HepG2 (cell line): ENCODE measurements around the gene TMEM50B. TPM values are rescaled to one million over a fixed set of nuclear protein-coding genes. Genes with fewer than 3 reads are reported as not detected.
"Not testable (repeated sequence)": the region's sequence is repeated elsewhere in the genome, so short reads cannot be mapped to it uniquely, and the experiment has no call there.

ENCODE experiments used
- ATAC-seq: fragments of 200-7000 bp; cut with Tn5 transposase; 3 replicates; pipeline ENCODE4 v1.9.1; 2020; ENCODE audit warnings: mild to moderate bottlenecking, moderate library complexity
- BruUV-seq: library from RNA; stranded (reverse); fragments of 400-500 nt; replicated peaks from 2 replicates; lab custom pipeline; 2021; lab: Mats Ljungman, UMichigan
- CTCF ChIA-PET: fragments of 300-600 bp; formaldehyde crosslinking; extraction: SDS; loops from one replicate; lab custom pipeline; 2021; ENCODE audit warnings: low total read pairs, inconsistent platforms, low intra/inter-chr PET ratio; lab: Yijun Ruan, JAX
- POLR2A ChIA-PET: fragments of 350-600 bp; sonication (Branson Sonifier 250); formaldehyde crosslinking; loops from one replicate; lab custom pipeline; 2020; ENCODE audit warnings: antibody characterized with exemption, inconsistent platforms; lab: Yijun Ruan, JAX
- DNase-seq: peaks from one replicate; pipeline ENCODE4 v3.0.0-alpha.2; 2015; ENCODE audit warnings: low spot score
- FAIRE-seq: peaks from 3 replicates; lab custom pipeline; 2011; peaks lifted over from hg19 to GRCh38; lab: Jason Lieb, UNC
- H2AFZ ChIP-seq: one replicate; pipeline ENCODE4 v1.6.1; 2011; ENCODE audit warnings: low read length, inconsistent platforms
- H3K27ac ChIP-seq: fragments of 300-600 bp; 3 replicates; pipeline ENCODE4 v1.8.0; 2011; ENCODE audit warnings: mixed run types, mild to moderate bottlenecking, mixed read lengths, low read length, inconsistent platforms; ENCODE audit not compliant: insufficient read depth; ENCODE audit errors: extremely low read length
- H3K27me3 ChIP-seq, 2 experiments: fragments of 200-600 bp in 1 of 2; 2 replicates in 1 of 2; 3 replicates in 1 of 2; pipeline versions ENCODE4 v1.6.0 to v1.8.0; 2011; ENCODE audit warnings: low read length in 2 of 2, mild to moderate bottlenecking in 2 of 2, moderate library complexity in 2 of 2, inconsistent platforms in 1 of 2; ENCODE audit not compliant: insufficient read depth in 2 of 2, control insufficient read depth in 1 of 2
- H3K36me3 ChIP-seq, 2 experiments: fragments of 200-600 bp in 1 of 2; replicated peaks in 1 of 2; 2 replicates in 1 of 2; 3 replicates in 1 of 2; pipeline versions ENCODE4 v1.5.1 to v1.8.0; 2011; ENCODE audit warnings: low read length in 2 of 2, inconsistent platforms in 1 of 2; ENCODE audit not compliant: insufficient read depth in 2 of 2, control insufficient read depth in 1 of 2
- H3K4me1 ChIP-seq: 2 replicates; pipeline ENCODE4 v1.5.1; 2012; ENCODE audit warnings: low read length, inconsistent platforms; ENCODE audit not compliant: insufficient read depth
- H3K4me2 ChIP-seq: 2 replicates; pipeline ENCODE4 v1.6.0; 2011; ENCODE audit warnings: low read depth, low read length, inconsistent platforms
- H3K4me3 ChIP-seq, 3 experiments: fragments of 200-600 bp in 1 of 3; sonication (generic), shearing (Covaris generic) in 1 of 3; replicated peaks in 1 of 3; 2 replicates each; pipeline ENCODE4 v1.5.1; 2011 to 2016; ENCODE audit warnings: low read length in 3 of 3, inconsistent platforms in 2 of 3, low read depth in 2 of 3, mild to moderate bottlenecking in 2 of 3, control low read depth in 1 of 3, mixed read lengths in 1 of 3; ENCODE audit not compliant: insufficient read depth in 1 of 3
- H3K79me2 ChIP-seq: one replicate; pipeline ENCODE4 v1.6.1; 2011; ENCODE audit warnings: low read length, inconsistent platforms; ENCODE audit not compliant: insufficient read depth
- H3K9ac ChIP-seq: 2 replicates; pipeline ENCODE4 v1.6.0; 2011; ENCODE audit warnings: mild to moderate bottlenecking, low read depth, low read length, inconsistent platforms; ENCODE audit not compliant: insufficient read depth
- H3K9me3 ChIP-seq: 2 replicates; pipeline ENCODE4 v1.5.1; 2012; ENCODE audit warnings: mild to moderate bottlenecking, low read length
- H4K20me1 ChIP-seq: 2 replicates; pipeline ENCODE4 v1.6.0; 2011; ENCODE audit warnings: inconsistent platforms, mild to moderate bottlenecking, low read length, moderate library complexity; ENCODE audit not compliant: insufficient read depth
- ZNF382 ChIP-seq: sonication (generic); formaldehyde crosslinking; IDR thresholded peaks from 2 replicates; pipeline ENCODE4 v1.5.0; 2020; ENCODE audit warnings: missing genetic modification reagents, mild to moderate bottlenecking, borderline replicate concordance
- WGBS: methylation state at CpG from one replicate; pipeline ENCODE4 v1.1.6; 2017; ENCODE audit warnings: low lambda C conversion rate; 5-methylcytosine and 5-hydroxymethylcytosine counted together
- in situ Hi-C: cut with HindIII; loops from 2 replicates; pipeline ENCODE4 v1.10.0; 2017; ENCODE audit warnings: low pct_unique_long_range_greater_than_20kb; ENCODE audit not compliant: extremely low pct_ligation_motif_present
- intact Hi-C: fragments of 100-400 bp; cut with micrococcal nuclease; formaldehyde crosslinking; loops from one replicate; pipeline ENCODE4 v1.10.0; 2022; ENCODE audit not compliant: unreplicated experiment
- polyA plus RNA-seq, 8 experiments: library from polyadenylated mRNA; depleted of rRNA in 3 of 8; stranded (reverse) in 7 of 8; unstranded in 1 of 8; fragments of >200 nt; fragmentation: Illumina TruSeq in 4 of 8; extraction: Trizol in 4 of 8; gene quantifications; 2 replicates each; pipeline versions ENCODE4 v1.2.1 to v1.2.3, GENCODE V29; 2011 to 2016; ENCODE audit warnings: low read depth in 4 of 8, missing spikeins in 1 of 8, mixed read lengths in 1 of 8; ENCODE audit not compliant: insufficient read depth in 1 of 8
- total RNA-seq, 5 experiments: library from RNA; depleted of rRNA; stranded (reverse); fragments of >200 nt; fragmentation: Illumina TruSeq; extraction: Trizol; gene quantifications; 2 replicates each; pipeline ENCODE4 v1.2.3, GENCODE V29; 2016; ENCODE audit warnings: low read depth in 1 of 5

Gene TMEM50B
- total and polyA plus RNA-seq, 2 of the 13 experiments (the other 11 are each of a cell fraction or from before 2014, with no cell fraction given), result 29.9 to 46.3 TPM

GRCh38 chr21:33449616-33450015, 30.2 kb downstream of the TMEM50B start:
- TF ChIP-seq ZNF382 (CRISPR knock-in tag), result no peak
- TF ChIP-seq, all 625 proteins: peak for 0
- peaks cover 0 to 3% of the 10 kb centered on the region in 2 experiments; a peak in 2 of 5 replicates for H3K36me3 ChIP-seq
- no TSS peak for BruUV-seq
- ChIA-PET POLR2A (no interaction called here), CTCF (no interaction called here)
- FAIRE-seq, result no peak
- no peak overlapping the region for H3K27ac ChIP-seq
- 96% methylated on average over 4 of the region's 4 CpGs for WGBS
- H4K20me1 ChIP-seq, result no peaks in the 10 kb centered on the region
- ATAC-seq, result no peak
- no peaks in the 10 kb centered on the region for H3K9me3 ChIP-seq
- intact Hi-C loops, result loop anchor here (5.0 kb wide), 2 partner anchors 158 to 322 kb away; no protein-coding TSS in a partner anchor
- H2AFZ ChIP-seq, result no peak overlapping the region
- no peaks in the 10 kb centered on the region for H3K79me2 ChIP-seq
- DNase-seq, result no peak
- H3K4me3 ChIP-seq, result no peak overlapping the region
- H3K4me1 ChIP-seq, result peaks cover 14% of the 10 kb centered on the region
- H3K27me3 ChIP-seq, result no peaks in the 10 kb centered on the region
- H3K4me2 ChIP-seq, result no peak overlapping the region
- in situ Hi-C loops, result loop anchor here (5.0 to 10.0 kb wide), 2 partner anchors 105 to 252 kb away; no protein-coding TSS in a partner anchor
- H3K9ac ChIP-seq, result no peak overlapping the region

- over 99% methylated on average over 6 of the region's 6 CpGs for WGBS
Observed at GRCh38 chr21:33446620-33447019, 33.2 kb downstream of the TMEM50B start.

More at GRCh38 chr21:33446620-33447019, 33.2 kb downstream of the TMEM50B start:
- H2AFZ ChIP-seq, DNase-seq, H3K27ac ChIP-seq, H3K36me3 ChIP-seq, H3K9ac ChIP-seq, H3K9me3 ChIP-seq, FAIRE-seq, H3K79me2 ChIP-seq, H4K20me1 ChIP-seq, H3K4me2 ChIP-seq, H3K4me3 ChIP-seq, BruUV-seq, CTCF ChIA-PET, H3K4me1 ChIP-seq, ATAC-seq, H3K27me3 ChIP-seq, POLR2A ChIA-PET: not testable (repeated sequence)
- intact Hi-C loops (loop anchor here (5.0 kb wide), 2 partner anchors 161 to 319 kb away; no protein-coding TSS in a partner anchor), in situ Hi-C loops (loop anchor here (5.0 to 10.0 kb wide), 2 partner anchors 102 to 249 kb away; no protein-coding TSS in a partner anchor)
